ENCODE data around the gene RAMACL.

RAMACL gene

DNA sequence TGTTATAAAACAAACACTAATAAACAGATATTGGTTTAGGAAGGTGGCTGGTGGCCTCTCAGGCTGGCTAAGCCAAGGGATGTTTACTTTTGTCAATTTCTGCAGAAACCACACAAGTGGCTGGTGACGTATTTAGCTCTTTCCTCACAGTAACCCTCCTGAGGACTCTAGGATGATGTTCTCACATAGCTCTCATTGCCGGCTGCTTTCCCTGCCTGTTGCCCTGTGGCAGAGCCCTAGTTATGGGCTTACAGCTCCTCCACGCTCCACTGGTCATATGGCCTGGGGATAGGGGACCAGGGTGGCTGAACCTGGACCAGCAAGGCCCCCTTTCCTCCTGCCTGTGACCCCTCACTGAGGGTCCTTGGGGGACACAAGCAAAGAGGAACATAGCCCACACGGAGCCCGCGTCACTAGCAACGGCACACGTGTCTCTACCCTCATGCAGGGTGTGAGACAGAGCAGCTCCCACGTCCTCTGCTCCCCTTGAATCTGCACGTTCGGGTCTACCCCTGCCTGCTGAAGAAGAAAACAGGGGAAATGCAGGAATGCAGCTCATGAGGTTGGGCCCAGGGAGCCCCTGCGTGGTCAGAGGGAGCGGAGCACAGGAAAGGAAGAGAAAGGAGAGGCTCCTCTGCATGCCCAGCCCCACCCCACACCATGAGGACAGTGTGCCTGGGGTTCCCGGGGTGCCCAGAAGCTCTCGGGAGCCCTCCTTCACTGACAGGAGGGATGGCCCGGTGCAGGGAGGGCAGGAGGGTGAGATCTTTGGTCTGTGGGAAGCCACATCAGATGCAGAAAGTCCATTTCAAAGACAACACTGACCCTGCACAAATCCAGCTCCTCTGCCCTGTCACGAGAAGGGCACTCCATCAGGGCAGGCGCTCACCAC lies 13.9 kb downstream of the RAMACL start:
- DNase-seq, result peak; percentile 84

DNA sequence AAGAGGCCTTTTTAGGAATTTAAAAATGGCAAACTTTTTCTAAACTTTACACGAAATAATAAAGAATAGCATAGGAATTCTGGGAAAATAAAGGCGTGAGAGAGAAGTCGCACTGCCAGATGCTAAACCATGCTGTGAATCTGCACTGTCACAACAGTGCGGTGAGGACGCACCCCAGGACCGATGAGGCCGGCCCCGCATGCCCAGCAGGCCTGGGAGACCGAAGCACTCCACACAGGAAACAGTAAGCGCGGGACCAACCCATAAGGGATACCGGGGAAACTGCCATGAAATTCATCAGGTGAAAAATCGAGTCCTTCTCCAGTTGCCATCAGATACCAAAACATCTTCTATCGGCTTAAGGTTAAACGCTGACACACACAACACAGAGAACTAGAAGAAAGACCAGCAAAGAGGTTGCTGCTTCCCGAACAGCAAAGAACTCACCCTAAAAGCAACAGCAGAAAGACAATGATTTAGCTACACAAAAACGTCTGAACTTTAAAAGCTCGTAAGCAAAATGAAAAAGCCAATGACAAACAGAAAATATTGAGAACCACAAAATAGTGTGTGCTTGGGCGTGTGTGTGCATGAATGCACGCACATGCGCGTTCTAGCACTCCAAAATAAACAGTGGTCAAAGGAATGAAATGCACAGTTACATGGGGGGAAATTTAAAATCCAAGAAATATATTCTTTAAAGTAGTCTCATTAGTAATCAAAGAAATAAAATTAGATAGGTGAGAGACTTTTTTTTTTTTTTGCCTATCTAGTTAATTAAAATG lies 15.4 kb downstream of the RAMACL start:
- no peak for DNase-seq

DNA sequence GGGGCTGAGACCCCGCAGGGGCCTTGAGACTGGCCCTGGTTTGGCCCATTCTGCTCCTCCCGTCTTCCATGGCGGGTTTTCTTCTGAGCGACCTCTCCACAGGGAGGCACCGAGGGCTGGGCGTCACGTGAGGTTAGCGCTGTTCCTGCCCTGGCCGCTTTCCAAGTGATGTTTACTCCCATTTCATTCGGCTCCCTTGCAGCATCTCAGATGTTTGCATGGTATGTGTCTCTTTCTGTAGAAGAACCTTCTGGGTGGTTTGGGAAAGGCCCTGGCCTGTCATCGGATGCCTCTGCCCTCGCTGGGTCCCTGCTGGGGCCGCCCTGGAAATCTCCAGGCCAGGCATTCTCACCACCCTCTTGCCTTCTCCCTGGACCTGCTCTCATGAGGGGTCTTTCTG lies 17.3 kb downstream of the RAMACL start:
- no peak for DNase-seq

DNA sequence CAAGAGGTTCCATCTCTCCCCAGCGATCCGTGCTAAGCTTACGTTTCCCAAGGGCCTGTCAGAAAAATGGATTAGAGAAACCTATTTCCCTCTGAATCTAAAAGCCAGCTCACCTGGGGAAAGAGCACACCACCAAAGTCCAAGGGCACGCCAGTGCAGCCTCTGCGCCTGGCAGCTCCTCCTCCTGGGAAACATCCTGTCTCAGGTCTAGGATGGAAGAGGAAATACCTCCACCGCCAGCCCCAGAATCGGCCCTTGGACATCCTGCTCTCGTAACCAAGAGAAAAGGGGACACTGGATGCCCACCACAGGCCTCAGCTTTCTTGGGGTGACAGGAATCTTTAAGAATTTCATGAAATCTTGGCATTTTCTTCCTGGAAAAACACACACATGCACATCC lies 18.7 kb downstream of the RAMACL start:
- DNase-seq, result no peak

DNA sequence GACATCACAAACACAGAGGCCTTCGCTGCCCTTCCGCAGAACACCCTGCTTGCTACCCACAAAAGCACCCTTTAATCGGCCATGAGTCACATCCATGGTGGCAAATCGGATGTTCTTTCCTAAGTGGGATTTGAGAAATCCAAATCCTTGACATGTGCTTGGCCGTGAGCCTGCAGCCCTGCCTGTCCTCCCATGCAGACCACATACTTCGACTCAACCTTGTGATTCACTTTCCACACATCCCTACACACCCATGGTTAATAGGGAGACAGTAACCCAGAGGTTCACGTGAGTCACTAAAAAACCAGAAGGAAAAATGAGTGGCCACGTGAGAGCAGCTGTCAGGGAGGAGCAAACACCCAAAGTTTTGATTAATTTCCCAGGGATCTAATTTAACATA lies 19.4 kb downstream of the RAMACL start:
- no peak for DNase-seq

DNA sequence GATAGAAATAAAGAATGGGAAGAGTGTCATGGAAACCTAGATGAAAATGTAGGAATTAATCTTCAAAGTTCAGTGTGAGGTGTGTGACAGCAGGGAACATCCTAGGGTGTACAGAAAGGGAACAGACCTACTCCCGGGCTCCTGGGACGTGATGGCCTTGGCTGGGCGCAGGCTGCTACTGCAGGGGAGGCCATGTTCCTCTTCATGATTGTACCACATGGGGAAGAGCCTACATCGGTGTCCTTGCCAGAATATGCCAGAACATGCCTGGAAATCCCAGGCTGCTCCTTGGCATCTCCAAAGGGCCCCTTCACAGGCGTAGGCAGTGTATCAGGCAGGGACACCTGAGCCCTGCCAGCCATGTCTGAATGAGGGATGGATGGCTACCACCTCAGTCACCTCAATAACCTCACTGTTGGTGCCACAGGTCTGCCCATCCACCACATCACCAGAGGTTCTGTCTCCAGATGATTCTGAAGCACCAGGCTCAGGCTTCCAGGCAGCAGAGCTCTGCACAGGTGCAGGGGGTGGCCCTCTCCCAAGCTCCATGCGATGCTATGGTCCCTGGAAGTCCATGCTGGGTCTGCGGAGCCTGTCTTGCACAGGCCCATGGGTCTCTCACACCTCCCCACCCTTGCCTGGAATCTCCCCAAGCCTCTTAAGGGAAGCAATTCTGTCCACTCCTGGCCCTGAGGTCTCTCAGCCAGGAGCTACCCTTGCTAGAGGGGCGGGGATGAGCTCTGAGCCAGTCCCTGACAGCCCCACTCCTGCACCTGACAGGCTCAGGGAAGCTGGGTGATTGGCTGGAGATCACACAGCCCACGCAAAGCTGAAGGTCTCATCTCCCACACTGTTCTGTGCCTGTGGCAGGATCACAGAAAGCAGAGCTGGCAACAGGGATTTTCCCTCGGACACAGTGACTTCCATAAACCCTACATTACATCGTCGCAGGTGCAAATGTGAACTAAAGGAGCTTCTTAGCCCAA lies 20.2 kb downstream of the RAMACL start:
- DNase-seq, result no peak

DNA sequence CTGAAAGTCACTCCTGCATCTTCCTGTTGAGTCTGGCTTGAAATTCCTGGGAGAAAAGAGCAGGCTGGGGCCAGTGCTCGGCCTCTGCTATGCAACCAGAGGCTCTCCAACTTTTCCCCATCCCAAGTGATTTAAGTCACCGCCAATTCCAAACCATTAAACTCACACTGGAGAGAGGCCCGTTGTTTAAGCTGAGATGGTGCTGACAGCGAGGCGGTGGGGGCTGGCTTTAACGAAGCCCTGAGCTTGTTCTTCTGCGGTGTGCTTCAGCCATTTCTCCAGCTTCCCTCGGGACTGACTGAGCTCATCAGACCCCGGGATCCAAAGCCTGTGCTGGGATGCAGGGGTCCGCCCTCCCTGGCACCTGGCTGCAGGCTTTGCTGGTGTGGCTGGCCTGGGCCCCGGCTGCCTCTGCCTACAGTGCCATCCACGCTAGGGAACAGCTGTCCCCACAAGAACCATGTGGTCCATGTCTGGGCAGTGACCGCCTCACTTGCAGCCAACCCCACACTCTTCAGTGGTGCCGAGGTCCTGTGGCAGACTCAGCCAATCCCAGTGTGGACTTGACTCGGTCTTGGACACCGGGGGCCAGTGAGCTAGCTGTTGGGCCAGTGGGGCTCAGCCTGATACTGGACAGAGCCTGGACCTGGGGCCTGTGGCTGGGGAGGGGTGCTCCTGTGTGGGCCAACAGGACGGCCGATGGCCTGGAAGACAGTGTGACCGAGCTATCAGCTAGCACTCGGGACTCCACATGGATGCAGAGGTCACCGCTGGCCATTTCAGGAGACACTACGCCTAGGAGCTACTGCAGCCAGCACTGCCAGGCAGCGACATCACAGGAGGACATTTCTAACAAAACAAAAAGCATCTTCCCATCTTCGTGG lies 21.2 kb downstream of the RAMACL start:
- no peak for DNase-seq

DNA sequence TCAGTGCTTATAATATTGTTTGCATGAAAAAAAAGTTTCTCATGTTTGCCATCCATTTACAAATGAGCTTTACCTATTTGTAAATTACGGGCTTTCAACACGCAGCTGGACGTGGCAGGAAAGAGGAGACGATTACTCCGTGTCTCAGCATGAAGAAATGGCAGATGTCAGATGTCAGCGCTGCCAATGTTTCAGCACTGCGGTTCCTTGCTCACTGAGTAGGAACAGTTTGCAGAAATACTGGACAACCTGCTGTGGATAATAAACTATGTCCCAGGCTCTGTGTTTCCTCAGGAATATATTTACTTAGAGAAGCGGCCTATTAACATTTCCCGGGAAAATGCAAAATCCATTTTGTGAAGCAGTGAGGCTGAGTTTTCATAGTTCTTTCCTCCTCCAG lies 22.7 kb downstream of the RAMACL start:
- DNase-seq, result no peak

DNA sequence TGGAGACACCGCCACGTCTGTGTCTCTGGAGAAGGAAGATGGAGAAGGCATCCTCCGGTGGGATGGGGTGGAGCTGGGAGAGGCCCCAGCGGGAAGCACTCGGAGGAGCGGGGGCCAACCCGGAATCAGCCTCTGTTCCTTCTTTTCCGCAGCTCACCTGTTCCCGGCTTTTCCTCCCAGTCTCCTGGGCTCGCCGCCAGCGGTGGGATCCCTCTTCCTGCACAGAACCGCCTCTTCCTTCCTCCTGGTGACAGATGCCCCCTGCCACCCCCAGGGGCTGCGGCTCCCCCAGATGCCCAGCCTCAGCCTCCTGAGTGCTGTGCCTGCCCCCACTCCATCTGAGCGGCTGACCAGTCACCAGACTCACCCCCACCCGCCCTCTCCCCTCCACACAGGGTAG lies 23.3 kb downstream of the RAMACL start:
- no peak for DNase-seq

DNA sequence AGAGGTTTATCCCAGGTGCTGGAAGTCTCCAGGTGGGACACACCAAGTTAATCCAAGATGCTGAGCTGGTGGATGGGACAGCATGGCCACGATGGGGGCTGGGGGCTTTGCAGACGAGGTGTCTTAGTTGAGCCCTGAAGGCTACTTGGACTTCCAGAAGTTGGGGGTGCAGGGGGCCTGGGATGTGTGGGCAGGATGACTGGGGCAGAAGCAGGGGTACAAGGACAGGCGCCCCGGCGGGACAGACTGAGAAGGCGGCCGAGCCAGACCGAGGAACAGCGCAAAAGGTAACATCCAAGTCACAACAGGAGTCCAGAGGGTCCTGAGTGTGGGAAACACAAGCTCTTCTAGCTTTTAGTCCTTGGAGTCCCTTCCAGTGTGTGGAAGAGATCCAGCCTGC lies 23.8 kb downstream of the RAMACL start:
- DNase-seq, result no peak

DNA sequence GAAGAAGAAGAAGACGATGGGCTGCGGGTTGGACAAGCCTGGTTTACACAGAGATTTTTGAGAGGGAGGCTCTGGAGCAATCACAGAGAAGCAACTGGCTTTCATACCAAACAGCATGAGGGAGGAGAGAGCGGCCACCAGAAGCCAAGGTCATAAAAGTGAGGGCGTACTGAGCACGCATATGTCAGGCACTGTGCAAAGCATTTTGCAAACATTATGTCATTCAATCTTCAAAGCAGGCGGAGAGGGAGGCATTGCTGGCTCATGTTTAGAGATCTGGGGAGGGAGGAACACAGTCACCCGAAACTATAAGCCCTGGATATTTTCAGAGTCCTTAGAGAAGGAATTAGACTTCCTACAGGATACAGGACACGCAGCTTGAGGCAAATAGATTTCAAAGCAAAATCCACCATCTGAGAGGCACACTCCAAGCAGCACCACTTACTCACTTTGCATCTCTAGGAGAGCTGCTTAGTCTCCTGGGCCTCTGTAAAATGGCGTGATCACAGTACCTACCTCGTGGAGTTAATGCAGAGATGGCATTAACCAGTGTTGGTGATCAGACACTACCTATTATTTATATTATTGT lies 24.6 kb downstream of the RAMACL start:
- no peak for DNase-seq

DNA sequence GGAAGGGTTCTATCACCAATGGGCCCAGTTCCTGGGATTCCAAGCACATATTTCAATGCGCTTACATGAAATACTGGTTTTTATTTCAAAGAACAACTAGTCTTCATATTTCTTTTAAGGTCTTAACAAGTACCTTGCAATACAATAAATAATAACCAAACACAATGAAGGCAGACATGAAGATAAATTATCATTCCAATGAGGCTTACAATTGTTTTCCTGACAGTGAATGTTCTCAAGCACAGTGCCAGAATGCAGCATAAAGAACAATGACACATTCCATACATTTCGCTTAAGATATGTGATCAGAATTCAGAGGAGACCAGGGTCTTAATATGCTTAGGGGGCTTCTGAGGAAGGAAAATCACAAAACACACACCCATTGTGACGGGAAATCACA lies 26.3 kb downstream of the RAMACL start:
- DNase-seq, result no peak

DNA sequence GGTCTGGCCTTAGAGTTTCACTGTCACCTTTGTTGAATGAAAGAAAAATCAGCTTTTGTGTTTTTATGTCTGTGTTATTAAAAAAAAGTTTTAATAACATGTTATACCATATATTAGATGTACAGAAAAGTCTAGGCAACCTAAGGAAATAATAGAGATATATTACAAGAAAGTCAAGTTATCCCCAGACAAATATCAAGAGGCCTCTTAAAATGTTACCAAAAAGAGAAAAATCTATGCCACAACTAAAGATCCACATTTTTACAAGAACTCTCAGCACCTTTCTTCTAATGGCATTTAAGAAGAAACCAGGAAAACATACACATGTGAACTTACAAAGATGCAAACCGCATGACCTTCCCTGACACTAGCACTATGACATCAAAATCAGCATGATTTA lies 26.8 kb downstream of the RAMACL start:
- DNase-seq, result no peak

DNA sequence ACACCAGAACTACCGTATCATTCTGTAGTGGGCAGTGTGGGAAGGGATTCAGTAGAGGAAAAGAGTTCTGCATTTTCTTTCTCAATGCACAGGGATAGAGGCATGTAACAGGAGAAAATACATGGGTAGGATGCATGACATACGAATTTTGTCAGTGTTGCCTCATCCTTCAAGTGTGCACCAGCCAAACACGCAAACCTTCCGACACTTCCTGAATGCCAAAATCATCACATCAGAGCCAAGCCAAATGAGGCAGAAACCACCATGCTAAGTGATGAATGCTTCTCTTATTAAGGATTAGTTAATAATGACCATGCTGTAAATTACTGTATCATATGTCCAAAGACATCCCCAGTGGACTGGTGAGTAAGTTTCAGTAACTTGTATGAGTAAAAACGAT lies 27.3 kb downstream of the RAMACL start:
- DNase-seq, result no peak

DNA sequence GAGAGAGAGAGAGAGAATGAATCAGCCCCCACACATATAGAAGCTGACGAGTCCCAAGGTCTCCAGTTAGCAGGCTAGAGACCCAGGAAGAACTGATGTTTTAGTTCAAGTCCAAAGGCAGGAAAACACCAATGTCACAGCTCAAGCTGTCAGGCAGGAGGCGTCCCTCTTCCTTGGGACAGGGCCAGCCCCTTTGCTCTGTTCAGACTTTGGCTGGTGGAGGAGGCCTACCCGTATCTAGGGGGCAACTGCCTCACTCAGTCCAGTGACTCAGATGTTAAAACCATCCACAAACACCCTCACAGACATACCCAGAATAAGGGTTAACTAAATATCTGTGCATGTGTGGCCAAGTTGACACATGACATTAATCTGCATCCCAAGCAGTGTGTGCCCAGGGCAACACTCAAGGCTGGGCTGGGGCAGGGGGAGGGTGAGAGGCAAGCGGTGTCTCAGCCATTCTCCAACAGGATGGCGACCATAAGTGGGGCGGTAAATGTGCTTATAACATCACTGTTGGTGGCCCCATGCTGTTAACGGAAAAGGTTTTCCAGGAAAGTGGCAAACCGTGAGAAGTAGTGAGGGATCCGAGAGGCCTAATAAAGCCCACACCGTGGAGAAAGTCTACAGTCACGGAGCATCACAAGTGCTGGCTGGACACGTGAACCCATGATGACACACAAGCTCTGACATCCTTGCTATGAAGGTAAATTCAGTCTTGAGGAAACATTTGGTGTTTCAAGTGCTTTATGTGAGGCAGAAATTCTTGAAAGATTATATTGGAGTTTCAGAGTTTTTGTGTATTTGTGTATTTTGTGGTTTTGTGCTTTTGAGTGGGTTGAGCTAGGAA lies 28.1 kb downstream of the RAMACL start:
- DNase-seq, result no peak

DNA sequence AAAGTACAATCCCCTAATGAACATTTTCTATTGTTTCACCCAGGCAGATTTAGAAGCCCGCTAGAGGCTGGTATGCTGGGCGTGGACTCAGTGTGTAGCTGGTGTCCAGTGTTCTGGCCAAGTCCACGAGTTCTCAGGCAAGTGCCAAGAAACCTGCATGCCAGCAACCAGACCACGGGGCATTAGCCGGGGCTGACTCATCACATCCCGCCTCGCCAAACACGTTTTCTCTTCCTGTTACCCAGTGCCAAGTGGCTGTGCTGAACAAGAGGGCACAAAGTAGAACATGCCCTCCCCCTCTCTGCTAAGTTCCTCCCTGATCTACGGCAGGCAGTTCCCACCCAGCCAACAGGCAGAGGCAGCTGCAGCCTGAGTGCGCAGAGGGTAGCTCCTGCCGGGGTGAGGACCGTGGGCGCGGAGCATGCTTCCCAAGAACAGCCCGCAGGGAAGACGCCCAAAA lies 29.6 kb downstream of the RAMACL start:
- peak; percentile 82 for DNase-seq

DNA sequence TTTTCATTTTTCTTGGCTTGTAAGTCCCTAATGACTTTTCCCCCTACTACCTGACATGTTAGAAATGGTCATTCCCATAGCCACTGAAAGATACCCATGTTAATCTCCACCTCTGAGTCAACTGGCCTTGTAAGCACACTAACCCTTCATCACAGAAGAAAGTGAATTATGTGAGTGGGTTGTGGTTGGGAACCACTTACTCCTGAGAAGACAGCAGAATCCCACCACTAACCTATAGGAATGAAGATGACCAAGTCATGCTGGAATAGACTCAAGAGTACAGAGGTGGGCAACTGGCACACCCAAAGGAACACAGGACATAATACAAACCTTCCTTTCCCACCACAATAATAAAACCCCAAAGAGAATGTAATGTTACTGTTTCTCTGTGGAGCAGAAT lies 30.1 kb downstream of the RAMACL start:
- DNase-seq, result no peak

DNA sequence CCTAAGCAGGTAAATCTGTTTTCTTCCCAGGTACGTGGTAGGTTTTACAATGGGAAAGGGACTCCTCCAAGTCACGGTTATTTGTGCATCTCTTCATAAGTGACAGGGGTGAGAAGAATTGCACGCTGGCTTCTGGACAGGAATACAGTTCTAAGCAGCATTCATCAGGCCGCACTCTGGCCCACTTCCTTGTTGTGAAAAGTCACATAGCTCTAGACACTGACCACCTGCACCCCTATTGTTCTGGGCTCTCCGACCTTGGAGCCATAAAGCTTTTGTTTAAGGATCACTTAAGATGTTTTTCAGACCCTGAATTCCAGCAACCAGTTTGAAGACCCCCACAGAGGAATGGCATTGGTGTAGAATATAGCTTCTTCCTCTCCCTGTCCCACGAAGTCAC lies 31.4 kb downstream of the RAMACL start:
- DNase-seq, result no peak

DNA sequence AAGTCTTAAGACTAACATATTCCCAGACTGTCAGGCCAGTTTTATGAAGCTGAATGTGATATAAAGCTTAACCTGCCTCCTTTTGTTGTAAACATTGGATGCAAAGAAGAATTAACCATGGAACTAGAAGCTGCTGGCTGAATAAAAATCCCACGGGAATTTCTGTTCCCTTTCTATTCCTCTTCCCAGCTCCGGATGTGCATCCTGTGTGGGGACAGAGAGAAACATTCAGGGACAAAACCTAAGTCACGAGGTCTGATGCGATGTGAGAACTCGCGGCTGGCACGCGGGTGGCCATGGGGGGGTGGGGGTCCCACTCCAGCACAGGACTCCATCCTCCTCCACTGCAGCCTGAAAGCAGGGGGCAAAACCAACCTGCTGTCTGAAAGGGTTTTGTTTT lies 32.2 kb downstream of the RAMACL start:
- DNase-seq, result no peak

DNA sequence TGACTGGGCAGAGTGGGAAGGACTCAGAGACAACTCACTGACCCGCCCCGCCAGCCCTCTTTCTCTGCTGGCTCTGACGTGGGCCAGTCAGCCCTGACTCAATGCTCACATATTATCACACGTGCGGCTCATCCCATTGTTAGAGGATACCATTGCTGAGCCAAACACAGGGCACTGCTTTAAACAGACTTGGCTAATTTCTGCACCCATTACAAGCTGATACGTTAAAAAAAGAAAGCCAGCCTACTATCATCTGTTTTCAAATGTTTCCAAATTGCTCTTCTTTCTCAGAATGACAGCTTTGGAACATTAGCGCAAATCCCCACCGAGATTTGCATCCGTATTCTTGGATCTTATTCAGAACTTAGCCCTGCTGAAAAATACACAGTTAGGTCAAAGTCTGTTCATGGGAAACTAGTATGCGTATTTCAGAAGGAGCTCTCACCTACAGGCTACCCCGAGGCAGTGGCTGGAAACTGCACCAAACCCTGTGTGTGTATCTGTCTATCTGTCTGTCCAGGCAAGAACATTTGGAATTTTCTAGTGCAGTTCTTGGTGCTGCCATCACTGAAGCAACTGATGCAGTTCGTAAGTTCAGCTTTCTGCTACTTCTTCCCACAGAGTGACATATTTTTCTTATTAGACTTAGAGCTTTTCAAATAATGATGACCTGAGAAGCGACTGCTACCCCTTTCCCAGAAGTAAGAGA lies 32.8 kb downstream of the RAMACL start:
- DNase-seq, result no peak

Data from DMS79 treated with DMSO at 0.1 percent for 48 hours (cell line).